ENCODE data around the gene SLC38A1. TPM values are rescaled to one million over a fixed set of nuclear protein-coding genes. Genes with fewer than 3 reads are reported as not detected.

Gene SLC38A1
- total RNA-seq, 4 donors from 2014 or later = 14.8 to 48.5 (median 28.4) TPM

GRCh38 chr12:46188170-46188569, 80.7 kb downstream of the SLC38A1 start:
- TF ChIP-seq, protein P1, sequence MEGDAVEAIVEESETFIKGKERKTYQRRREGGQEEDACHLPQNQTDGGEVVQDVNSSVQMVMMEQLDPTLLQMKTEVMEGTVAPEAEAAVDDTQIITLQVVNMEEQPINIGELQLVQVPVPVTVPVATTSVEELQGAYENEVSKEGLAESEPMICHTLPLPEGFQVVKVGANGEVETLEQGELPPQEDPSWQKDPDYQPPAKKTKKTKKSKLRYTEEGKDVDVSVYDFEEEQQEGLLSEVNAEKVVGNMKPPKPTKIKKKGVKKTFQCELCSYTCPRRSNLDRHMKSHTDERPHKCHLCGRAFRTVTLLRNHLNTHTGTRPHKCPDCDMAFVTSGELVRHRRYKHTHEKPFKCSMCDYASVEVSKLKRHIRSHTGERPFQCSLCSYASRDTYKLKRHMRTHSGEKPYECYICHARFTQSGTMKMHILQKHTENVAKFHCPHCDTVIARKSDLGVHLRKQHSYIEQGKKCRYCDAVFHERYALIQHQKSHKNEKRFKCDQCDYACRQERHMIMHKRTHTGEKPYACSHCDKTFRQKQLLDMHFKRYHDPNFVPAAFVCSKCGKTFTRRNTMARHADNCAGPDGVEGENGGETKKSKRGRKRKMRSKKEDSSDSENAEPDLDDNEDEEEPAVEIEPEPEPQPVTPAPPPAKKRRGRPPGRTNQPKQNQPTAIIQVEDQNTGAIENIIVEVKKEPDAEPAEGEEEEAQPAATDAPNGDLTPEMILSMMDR (IDR thresholded peaks at IDR 0.05) = no peak
- no peak for DNase-seq (ENCODE audit: low spot score)
- no peak for ATAC-seq (ENCODE audit: low FRiP score)

GRCh38 chr12:46187023-46187422, 81.8 kb downstream of the SLC38A1 start:
- no peak for DNase-seq (ENCODE audit: low spot score)
- ATAC-seq (ENCODE audit: low FRiP score) = no peak
- TF ChIP-seq, protein P1 (IDR thresholded peaks at IDR 0.05) = no peak

DNA sequence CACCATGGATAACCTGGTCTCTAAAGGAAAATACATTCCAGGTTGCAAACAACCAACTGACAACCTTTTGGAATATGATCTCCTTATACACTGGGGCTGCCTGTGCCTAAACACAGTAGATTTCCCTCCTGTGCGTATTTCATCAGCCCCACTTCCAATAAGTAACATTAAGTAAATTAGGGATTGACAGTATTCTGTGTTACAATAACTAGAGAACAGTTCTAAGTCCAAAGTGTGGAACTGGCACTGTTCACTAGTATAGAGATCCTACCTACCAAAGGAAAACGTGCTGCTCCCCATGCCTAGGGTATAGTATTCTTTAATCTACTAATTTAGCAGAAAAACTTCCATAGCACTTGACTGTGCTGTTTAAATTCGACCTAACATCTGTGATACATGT, 82.8 kb downstream of the SLC38A1 start:
- TF ChIP-seq, protein P1 (IDR thresholded peaks at IDR 0.05) = no peak
- DNase-seq (ENCODE audit: low spot score) (no peak), ATAC-seq (ENCODE audit: low FRiP score) (no peak)

DNA sequence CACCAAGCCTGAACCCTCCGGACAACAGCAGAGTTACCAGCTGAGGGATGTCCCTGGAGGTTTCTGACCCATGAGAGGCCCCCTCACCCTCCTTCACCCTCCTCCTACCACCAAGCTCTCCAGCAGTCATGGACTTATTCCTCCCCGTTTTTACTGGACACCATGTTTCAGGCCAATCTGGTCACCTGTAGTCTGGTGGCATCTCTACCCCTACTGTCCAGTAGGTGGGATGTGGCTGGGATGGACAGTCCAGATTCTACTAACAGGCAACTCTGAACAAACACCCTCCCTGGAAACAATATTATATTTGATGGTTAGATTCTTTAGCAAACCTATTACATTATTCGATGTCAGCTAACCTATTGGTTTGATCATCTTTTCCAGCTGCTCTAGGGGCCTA, 83.2 kb downstream of the SLC38A1 start:
- TF ChIP-seq, protein P1 (IDR thresholded peaks at IDR 0.05) = no peak
- ATAC-seq (ENCODE audit: low FRiP score) = no peak

DNA sequence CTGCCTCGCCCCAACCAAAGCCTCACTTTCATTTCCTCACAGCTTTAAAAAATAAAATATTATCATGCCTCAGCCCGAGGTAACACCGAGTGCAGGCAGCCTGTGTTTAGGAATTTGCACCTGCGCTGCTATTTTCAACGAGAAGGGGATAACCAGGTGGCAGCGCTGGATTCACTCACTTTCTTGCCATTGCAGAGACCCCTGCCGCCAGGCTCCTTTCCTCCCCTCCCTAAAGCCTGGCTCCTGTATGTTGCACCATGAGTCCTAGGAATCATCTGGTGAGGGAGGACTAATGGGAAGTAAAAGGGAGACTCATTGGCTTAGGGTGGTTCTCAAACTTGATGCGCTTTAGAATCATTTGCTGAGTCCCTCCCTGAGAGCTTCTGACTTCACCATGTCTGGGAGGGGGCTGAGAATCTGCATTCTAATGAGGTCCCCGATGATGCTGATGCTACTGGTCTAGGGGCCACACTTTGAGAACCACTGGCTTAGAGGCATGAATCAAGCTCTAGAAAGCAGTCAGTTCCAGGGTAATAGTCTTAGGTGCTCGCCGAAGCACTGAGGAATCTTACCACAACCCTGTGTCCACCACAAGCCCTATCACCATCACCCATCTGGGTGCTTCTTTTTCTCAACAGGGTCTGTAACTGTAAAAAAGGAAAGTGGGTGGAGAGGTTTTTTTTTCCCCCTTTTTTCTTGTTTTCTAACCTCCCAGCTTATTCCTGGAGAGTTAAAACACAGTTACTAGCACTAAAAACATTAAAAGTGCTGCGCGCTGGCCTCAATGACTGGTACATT, 83.8 kb downstream of the SLC38A1 start:
- TF ChIP-seq, protein P1 (IDR thresholded peaks at IDR 0.05) = no peak
- no peak for DNase-seq (ENCODE audit: low spot score)
- ATAC-seq (ENCODE audit: low FRiP score) = no peak

More for the DNA sequence above, 83.2 kb downstream of the SLC38A1 start:
- DNase-seq (ENCODE audit: low spot score) = no peak

DNA sequence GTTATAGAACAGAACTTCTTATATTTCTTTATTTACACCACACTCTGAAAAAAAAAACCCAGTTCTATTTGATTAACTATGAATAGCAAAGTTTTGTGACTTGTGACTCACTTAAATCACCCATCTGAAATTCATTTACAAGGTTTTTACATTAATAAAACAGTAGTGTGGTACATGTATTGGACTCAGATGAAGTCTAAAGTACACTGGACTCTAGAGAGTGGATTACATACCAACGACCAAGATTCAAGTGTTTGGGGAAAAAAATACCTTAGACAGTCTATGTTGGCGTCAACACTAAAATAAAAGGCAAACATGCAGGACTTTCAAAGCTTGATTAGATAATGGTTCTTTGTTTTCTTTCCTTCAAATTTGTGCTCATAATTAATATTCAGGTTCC, 85.7 kb downstream of the SLC38A1 start:
- TF ChIP-seq, protein P1 (IDR thresholded peaks at IDR 0.05) = no peak
- DNase-seq (ENCODE audit: low spot score) (no peak), ATAC-seq (ENCODE audit: low FRiP score) (no peak)

DNA sequence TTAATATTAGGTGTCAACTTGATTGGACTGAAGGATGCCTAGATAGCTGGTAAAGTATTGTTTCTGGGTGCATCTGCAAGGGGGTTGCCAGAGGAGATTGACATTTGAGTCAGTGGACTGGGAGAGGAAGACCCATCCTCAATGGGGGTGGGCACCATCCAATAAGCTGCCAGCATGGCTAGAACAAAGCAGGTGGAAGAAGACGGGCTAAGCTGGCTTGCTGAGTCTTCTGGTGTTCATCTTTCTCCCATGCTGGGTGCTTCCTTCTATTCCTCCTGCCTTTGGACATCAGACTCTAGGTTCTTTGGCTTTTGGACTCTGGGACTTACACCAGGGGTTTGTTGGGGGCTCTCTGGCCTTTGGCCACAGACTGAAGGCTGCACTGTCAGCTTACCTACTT, 87.4 kb downstream of the SLC38A1 start:
- TF ChIP-seq, protein P1 (IDR thresholded peaks at IDR 0.05) = no peak
- DNase-seq (ENCODE audit: low spot score) (no peak), ATAC-seq (ENCODE audit: low FRiP score) (no peak)
